Adipose tissue (tissue), 3 donors: ENCODE data around the gene ZC2HC1C. TPM values are rescaled to one million over a fixed set of nuclear protein-coding genes. Genes with fewer than 3 reads are reported as not detected.

Experiments used
- H3K27ac ChIP-seq: one replicate; pipeline ENCODE4 v1.5.1; 2013; ENCODE audit warnings: low read depth, low read length
- WGBS, 3 donors: extraction: QIAGEN DNeasy Blood & Tissue Kit; methylation state at CpG; one replicate each; pipeline ENCODE4 v1.1.7; 2013; 5-methylcytosine and 5-hydroxymethylcytosine counted together
- polyA plus RNA-seq, 3 donors: library from polyadenylated mRNA; stranded (reverse); fragments of 200-250 nt; gene quantifications; one replicate each; pipeline ENCODE4 v1.2.3, GENCODE V29; 2013
- donor health status: healthy with polysubstance abuse.
- donor health status: Bipolar disorder and iron deficiency.
- donor health status: healthy.

The ZC2HC1C gene
- polyA plus RNA-seq, 3 donors, result 0.88 to 5.5 (median 3.6) TPM

DNA sequence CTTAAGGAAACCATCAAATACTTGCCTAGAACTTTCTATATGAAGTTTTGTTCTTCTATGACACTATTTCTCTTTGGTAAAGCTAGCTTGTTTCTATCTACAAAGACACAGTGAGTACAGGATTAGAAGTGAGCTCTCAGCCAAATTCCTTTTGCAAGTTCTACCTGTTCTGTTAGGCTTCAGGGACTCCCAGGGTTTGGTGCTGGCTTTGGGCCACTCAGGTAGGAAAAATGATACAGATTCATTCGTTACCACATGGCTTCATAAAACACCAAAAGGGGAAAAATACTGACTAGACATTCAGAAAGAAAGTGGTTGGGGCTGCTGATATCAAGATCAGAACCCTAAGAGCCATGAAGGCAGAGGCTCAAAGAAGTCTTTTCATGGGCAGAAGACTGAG, 13.8 kb downstream of the ZC2HC1C start:
- H3K27ac ChIP-seq, result no peak overlapping the region
- 70 to 91% (median 81%) methylated on average over 1 of the region's 1 CpG for WGBS, 3 donors

GRCh38 chr14:75084513-75084912, 15.1 kb downstream of the ZC2HC1C start:
- WGBS, 3 donors, result 40 to 64% (median 63%) methylated on average over 5 of the region's 5 CpGs
- H3K27ac ChIP-seq, result no peak overlapping the region

DNA sequence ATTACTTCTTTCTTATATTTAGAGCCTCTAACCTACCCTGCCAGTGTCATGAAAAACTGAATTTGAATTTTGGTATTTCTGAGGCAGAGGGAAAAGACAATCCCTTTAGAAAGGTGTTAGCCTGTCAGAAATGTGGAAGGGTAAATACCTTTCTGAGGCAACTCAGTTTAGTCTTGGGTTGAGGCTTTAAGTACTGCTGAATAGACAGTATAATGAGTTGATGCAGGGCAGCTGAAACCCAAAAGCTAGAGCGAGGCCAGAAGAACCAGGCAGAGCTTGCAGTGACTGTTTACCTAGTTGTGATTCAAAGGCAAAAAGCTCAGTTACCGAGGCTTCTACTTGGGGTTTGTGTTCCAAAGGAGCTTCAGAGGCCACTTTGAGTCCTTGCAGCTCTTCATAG, 18.7 kb downstream of the ZC2HC1C start:
- no peak overlapping the region for H3K27ac ChIP-seq
- WGBS, 3 donors, result 79 to 90% (median 84%) methylated on average over 2 of the region's 2 CpGs

- WGBS, 3 donors, result 62 to 78% (median 74%) methylated on average over 7 of the region's 7 CpGs
- H3K27ac ChIP-seq, result no peak overlapping the region
These were observed 19.3 kb downstream of the ZC2HC1C start for GRCh38 chr14:75088566-75089373.

DNA sequence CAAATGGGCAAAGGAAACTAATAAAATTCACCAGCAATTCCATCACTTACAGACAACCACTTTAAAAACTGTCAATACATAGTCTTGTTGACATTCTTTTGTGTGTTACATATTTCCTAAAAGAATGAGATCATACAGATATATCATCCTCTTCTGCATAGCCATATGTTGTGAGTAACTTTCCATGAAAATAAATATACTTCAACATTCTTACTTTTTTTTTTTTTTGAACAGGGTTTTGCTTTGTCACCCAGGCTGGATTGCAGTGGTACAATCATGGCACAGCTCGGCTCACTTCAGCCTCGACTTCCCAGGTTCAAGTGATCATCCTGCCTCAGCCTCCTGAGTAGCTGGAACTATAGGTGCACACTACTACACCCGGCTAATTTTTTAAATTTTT, 20.9 kb downstream of the ZC2HC1C start:
- no peak overlapping the region for H3K27ac ChIP-seq
- WGBS, 3 donors, result 85 to 94% (median 93%) methylated on average over 3 of the region's 3 CpGs

DNA sequence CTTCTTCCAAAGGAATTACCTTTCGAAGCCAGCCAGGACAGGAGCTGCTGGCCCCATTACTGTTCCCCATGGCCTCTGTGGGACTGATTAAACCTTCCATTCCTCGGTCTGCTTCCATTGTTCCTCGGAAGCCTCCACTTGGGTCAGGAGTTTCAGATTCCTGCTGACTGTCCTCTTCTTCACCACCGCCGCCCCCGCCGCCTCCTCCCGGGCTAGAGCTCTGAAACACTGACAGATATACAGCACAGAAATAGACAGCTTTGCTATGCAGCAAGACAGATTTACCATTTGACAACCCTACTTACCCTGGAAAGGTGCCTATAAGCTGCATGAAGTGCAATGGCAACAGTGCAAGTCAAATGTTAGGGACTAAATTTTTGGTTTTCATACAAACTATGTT, 21.8 kb downstream of the ZC2HC1C start:
- WGBS, 3 donors, result 87 to 95% (median 89%) methylated on average over 8 of the region's 8 CpGs
- no peak overlapping the region for H3K27ac ChIP-seq

GRCh38 chr14:75092698-75093097, 23.3 kb downstream of the ZC2HC1C start:
- WGBS, 3 donors, result 82 to 89% (median 88%) methylated on average over 2 of the region's 2 CpGs
- H3K27ac ChIP-seq, result no peak overlapping the region

- 80 to 90% (median 82%) methylated on average over 3 of the region's 3 CpGs for WGBS, 3 donors
- no peak overlapping the region for H3K27ac ChIP-seq
These were observed 25.5 kb downstream of the ZC2HC1C start for GRCh38 chr14:75094896-75095295.

GRCh38 chr14:75095690-75096089, 26.2 kb downstream of the ZC2HC1C start:
- 89 to 93% (median 89%) methylated on average over 4 of the region's 4 CpGs for WGBS, 3 donors

GRCh38 chr14:75096959-75097358, 27.5 kb downstream of the ZC2HC1C start:
- WGBS, 3 donors, result 88 to 93% (median 91%) methylated on average over 6 of the region's 6 CpGs
- no peak overlapping the region for H3K27ac ChIP-seq

More at GRCh38 chr14:75095690-75096089, 26.2 kb downstream of the ZC2HC1C start:
- no peak overlapping the region for H3K27ac ChIP-seq

DNA sequence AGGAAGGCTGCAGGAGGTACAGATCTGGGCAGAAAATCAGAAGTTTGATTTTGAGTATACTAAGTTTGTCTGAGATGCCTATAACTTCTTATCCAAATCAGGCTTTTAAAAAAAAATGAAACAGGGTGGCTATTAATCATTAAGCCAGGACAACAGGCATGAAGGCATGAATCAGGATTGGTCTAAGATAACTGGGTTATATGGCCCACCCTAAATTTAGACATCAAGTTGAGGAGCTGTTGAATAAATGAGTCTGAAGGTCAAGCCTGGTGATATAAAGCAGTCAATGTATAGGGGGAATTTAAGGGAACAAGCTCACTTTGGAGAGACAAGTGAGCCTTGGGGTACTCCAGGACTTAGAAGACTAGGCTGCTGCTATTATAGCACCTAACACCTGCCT, 28.8 kb downstream of the ZC2HC1C start:
- H3K27ac ChIP-seq, result no peak overlapping the region

DNA sequence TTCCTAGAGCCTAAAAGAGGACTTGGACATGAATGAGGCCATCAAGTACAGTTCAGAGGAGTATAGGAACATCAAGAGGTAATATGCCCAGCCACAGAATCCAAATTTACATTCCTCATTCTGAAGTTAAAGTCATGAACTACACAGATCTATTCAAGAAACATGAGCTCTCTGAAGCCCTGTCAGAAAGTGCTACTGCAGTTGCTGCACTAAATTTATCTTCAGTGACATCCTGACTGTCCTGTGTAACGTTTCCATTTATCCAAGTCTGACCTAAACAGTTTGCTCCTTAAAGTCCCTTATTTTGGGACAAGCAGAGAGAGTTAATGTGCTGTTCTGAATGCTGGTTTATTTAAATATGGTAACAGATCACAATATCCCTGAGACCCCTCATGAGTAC, 29.2 kb downstream of the ZC2HC1C start:
- WGBS, 3 donors, result 68 to 72% (median 68%) methylated on average over 1 of the region's 1 CpG
- H3K27ac ChIP-seq, result no peak overlapping the region

DNA sequence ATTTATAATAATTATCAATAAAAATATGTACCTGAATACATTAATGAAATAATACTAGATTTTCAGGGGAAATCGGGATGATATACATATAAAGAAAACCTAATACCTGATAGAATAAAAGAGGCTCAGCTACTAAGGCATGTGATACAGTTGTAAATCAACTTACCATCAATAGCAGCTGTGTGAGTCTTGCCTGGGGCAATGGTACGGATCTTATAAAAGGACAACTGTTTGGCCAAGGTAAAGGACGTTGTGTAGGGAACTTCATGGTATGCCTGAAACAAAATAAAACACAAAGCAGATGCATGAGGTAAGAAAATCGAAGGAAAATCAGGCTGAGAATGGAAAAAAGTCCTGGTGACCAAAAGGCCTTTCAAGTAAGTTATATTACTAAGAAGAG, 32.0 kb downstream of the ZC2HC1C start:
- no peak overlapping the region for H3K27ac ChIP-seq
- 87 to 93% (median 88%) methylated on average over 4 of the region's 4 CpGs for WGBS, 3 donors

DNA sequence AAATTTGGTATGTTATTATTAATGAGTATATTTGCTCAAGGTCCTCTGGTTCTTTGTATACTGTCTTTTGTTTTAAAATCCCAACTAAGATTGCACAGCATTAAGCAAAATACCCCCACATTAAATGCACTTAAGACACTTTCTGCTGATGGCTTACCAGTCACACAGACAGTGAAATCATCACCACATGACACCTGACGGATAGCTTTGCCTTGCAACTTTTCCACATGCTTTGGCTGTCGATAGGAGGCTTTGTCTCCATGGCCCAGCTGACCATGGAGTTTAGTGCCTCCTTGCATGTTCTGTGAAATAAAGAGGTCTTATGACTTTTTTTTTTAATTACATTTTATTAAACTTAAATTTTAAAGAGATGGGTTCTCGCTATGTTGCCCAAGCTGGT, 37.7 kb downstream of the ZC2HC1C start:
- WGBS, 3 donors, result 62 to 78% (median 62%) methylated on average over 3 of the region's 3 CpGs
- H3K27ac ChIP-seq, result no peak overlapping the region

DNA sequence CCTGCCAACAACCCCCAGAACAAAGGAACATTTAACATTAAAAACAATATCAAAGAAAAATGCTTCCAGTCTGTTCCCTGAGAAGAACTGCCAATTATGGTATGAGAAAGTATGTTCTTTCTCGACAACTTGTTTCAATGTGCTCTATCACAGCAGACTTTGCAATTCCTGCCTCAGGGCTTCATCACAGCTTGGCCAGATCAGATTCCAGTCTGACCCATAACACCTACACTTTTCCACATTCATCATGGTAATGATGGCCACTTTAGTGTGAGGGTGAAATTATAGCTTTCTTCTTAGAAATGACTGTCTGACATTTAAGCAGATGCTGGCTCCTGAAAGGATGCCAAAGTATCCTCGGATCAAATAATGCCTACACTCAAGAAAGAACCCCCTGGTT, 40.4 kb downstream of the ZC2HC1C start:
- WGBS, 3 donors, result 82 to 91% (median 89%) methylated on average over 2 of the region's 2 CpGs
- H3K27ac ChIP-seq, result no peak overlapping the region

- WGBS, 3 donors, result 76 to 83% (median 82%) methylated on average over 5 of the region's 5 CpGs
- H3K27ac ChIP-seq, result no peak overlapping the region
These were observed 44.6 kb downstream of the ZC2HC1C start for GRCh38 chr14:75113932-75114539.

- WGBS, 3 donors, result 87 to 97% (median 93%) methylated on average over 2 of the region's 2 CpGs
- H3K27ac ChIP-seq, result no peak overlapping the region
These were observed 49.6 kb downstream of the ZC2HC1C start for GRCh38 chr14:75119056-75119455.

- H3K27ac ChIP-seq, result no peak overlapping the region
- WGBS, 3 donors, result 47 to 76% (median 55%) methylated on average over 3 of the region's 3 CpGs
These were observed 51.3 kb downstream of the ZC2HC1C start for GRCh38 chr14:75120541-75121291.

DNA sequence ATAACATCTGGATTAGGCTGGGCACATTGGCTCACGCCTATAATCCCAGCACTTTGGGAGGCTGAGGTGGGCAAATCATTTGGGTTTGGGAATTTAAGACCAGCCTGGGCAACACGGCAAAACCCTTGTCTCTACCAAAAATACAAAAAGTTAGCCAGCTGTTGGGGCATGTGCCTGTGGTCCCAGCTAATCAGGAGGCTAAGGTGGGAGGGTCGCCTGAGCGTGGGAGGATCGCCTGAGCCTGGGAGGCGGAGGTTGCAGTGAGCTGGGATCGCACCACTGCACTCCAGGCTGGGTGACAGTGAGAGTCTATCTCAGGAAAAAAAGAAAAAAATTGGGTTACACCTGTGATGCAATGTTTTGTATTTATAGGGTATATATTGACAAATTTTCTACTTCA, 52.1 kb downstream of the ZC2HC1C start:
- no peak overlapping the region for H3K27ac ChIP-seq
- 93 to 95% (median 94%) methylated on average over 7 of the region's 7 CpGs for WGBS, 3 donors
